ENCODE measurements around the gene VCAM1.
A peak's percentile ranks its signal among the peaks of the same experiment; 100 is the strongest.

The VCAM1 gene

DNA sequence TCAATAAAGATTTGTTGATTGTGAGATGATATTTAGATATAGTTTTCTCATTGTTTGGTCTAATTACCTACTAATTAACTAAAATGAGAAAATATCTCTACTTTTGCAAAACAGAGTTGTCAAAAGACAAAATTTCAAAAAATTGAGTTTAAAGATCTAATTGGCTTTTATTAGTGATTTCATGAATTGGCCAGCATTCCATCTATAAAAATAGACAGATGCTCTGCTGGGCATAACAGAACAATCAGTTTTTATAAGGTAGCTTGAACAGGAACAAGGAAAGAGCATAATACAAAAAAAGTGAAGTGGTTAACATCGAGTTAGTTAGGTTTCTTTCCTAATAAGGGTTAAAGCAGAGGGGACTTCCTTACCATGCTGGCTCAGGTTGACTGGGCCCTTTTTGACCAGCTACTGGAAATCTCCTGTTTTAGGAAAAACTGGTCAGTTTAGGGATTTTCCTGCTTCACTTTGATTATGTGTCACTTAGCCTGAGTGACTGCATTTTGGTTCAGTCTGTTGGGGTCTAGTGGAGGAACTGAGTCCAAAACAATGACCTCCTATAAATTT lies 63.0 kb downstream of the VCAM1 start:
- DNase-seq: no peak

- DNase-seq: peak; percentile 94
Measured at GRCh38 chr1:100785470-100786052, 66.0 kb downstream of the VCAM1 start.

DNA sequence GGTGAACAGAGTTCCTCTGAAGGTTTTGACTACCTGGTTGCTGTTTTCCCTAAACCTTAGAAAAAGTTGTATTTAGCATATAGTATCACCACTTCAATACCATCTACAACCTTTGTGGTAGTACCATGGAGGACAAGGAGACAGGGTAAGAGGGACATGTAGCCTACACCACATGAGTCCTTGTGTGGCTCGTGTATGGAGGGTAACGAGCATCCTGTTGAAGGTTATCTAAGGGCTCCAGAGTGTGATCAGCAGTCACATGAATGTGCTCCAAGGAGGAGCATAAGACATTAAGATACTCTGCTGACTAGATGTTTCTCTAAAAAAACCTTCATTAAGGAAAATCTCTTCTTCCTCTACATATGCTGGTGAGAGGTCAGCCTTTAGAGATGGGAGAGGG lies 67.3 kb downstream of the VCAM1 start:
- DNase-seq: no peak
